Suprapubic skin (tissue), 4 donors: ENCODE measurements around the gene SLC9C1. TPM values are rescaled to one million over a fixed set of nuclear protein-coding genes. Genes with fewer than 3 reads are reported as not detected.

Experiments used
- DNase-seq, 2 donors: peaks; one replicate each; pipeline ENCODE4 v3.0.0-alpha.2; 2019; ENCODE audit warnings: low spot score in 2 of 2
- H3K27ac ChIP-seq: fragments of 200-600 bp; sonication (generic); one replicate; pipeline ENCODE4 v1.5.1; 2019
- H3K27me3 ChIP-seq: fragments of 200-600 bp; sonication (generic); one replicate; pipeline ENCODE4 v1.5.1; 2019
- H3K36me3 ChIP-seq: fragments of 200-600 bp; sonication (generic); one replicate; pipeline ENCODE4 v1.5.1; 2019
- H3K4me1 ChIP-seq: fragments of 200-600 bp; sonication (generic); one replicate; pipeline ENCODE4 v1.5.1; 2019
- H3K4me3 ChIP-seq: fragments of 200-600 bp; sonication (generic); one replicate; pipeline ENCODE4 v1.5.1; 2019; ENCODE audit warnings: mild to moderate bottlenecking
- H3K9me3 ChIP-seq: fragments of 200-600 bp; sonication (generic); one replicate; pipeline ENCODE4 v1.5.1; 2019
- EP300 ChIP-seq: sonication (generic); formaldehyde crosslinking; IDR thresholded peaks from one replicate; pipeline ENCODE4 v1.6.1; 2017; ENCODE audit warnings: antibody characterized with exemption
- POLR2A ChIP-seq, 2 donors: fragments of 450-650 bp; IDR thresholded peaks; one replicate each; pipeline ENCODE4 v1.6.1; 2017; ENCODE audit warnings: antibody characterized with exemption in 2 of 2, mild to moderate bottlenecking in 2 of 2, moderate library complexity in 2 of 2
- POLR2AphosphoS5 ChIP-seq, 3 donors: sonication (generic); formaldehyde crosslinking; IDR thresholded peaks; one replicate each; pipeline ENCODE4 v1.6.1; 2017; ENCODE audit warnings: antibody characterized with exemption in 3 of 3
- WGBS: methylation state at CpG from one replicate; pipeline ENCODE4 v1.1.5; 2018; 5-methylcytosine and 5-hydroxymethylcytosine counted together
- total RNA-seq, 4 donors: library from RNA; depleted of rRNA; stranded (reverse); fragments of >200 nt; gene quantifications; one replicate each; pipeline ENCODE4 v1.1.0, GENCODE V29; 2016
- TF ChIP-seq, protein P1 (sequence below), 2 donors: fragments of 200-600 bp in 1 of 2; fragments of 450-650 bp in 1 of 2; sonication (generic) in 1 of 2; IDR thresholded peaks; one replicate each; pipeline ENCODE4 v1.5.1; 2016 to 2019; ENCODE audit warnings: antibody characterized with exemption in 2 of 2, mild to moderate bottlenecking in 1 of 2, moderate library complexity in 1 of 2

SLC9C1 gene
- total RNA-seq, 4 donors from 2014 or later: not detected

DNA sequence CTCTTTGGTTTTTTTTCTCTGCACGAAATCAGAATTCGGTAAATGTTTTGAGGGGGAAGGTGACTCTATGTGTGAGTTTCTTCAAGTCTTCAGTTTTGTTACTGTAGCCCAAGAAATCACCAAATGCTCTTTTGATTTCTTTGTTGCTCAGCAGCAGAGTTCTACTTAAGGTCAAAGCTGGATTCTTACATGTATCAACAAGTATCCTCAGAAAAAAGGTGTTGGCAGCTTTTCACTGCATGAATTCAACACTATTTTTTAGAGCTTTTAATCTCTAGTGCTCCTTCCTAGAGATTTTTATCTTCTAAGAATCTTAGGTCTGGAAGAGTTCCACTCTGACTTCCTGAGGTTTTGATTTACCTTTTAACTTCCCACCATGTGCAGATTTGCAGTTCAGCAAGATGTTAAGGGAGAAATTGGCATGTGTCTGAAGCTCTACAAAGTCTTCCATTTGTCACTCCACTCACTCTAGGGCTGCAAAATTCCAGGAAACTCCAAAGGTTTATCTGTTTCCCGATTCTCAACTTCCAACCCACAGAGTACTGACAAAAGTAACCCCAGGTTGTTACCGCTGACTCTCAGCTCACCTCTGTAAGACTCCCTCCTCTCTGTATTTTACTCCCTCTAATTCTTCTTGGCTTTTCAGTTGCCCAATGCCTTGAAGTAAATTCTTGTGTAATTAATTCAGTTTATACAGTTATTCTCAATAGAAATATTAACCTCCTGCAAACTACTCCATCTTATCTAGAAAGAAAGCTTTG lies 25.7 kb upstream of the SLC9C1 start:
- H3K27me3 ChIP-seq: peaks cover 3% of the 10 kb centered on the region
- H3K36me3 ChIP-seq: no peaks in the 10 kb centered on the region
- peaks cover 6% of the 10 kb centered on the region for H3K4me1 ChIP-seq
- no peaks in the 10 kb centered on the region for H3K9me3 ChIP-seq
- no peak overlapping the region for H3K27ac ChIP-seq
- H3K4me3 ChIP-seq: no peak overlapping the region
- TF ChIP-seq EP300 (no peak), POLR2AphosphoS5 (IDR thresholded peaks at IDR 0.05) (no peak), POLR2A (IDR thresholded peaks at IDR 0.05) (no peak)
- TF ChIP-seq, protein P1, sequence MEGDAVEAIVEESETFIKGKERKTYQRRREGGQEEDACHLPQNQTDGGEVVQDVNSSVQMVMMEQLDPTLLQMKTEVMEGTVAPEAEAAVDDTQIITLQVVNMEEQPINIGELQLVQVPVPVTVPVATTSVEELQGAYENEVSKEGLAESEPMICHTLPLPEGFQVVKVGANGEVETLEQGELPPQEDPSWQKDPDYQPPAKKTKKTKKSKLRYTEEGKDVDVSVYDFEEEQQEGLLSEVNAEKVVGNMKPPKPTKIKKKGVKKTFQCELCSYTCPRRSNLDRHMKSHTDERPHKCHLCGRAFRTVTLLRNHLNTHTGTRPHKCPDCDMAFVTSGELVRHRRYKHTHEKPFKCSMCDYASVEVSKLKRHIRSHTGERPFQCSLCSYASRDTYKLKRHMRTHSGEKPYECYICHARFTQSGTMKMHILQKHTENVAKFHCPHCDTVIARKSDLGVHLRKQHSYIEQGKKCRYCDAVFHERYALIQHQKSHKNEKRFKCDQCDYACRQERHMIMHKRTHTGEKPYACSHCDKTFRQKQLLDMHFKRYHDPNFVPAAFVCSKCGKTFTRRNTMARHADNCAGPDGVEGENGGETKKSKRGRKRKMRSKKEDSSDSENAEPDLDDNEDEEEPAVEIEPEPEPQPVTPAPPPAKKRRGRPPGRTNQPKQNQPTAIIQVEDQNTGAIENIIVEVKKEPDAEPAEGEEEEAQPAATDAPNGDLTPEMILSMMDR (IDR thresholded peaks at IDR 0.05): no peak
- no peak for DNase-seq
- WGBS: 45% methylated on average over 4 of the region's 4 CpGs

DNA sequence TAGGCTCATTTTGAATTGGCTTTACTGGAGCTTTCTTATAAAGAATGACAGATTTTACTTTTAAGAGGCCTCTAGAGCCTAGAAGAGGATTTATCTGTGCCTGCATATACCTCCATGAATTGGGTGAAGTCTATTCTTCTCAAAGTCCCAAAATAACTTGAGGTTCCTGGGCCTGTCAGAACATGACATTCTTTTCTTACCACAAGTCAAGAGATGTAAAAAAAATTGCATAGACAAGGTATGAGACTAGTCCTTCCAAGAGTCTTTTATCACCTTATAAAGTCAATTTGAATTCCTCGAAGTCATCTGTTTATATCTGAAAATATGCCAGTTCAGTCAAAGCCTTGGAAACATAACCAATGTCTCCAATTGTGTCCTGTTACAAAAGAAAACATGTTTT lies 21.8 kb upstream of the SLC9C1 start:
- DNase-seq: no peak
- 61% methylated on average over 1 of the region's 1 CpG for WGBS
- TF ChIP-seq EP300 (no peak), POLR2A (IDR thresholded peaks at IDR 0.05) (no peak), POLR2AphosphoS5 (IDR thresholded peaks at IDR 0.05) (no peak)
- TF ChIP-seq, protein P1 (IDR thresholded peaks at IDR 0.05): no peak
- H3K9me3 ChIP-seq: no peaks in the 10 kb centered on the region
- no peaks in the 10 kb centered on the region for H3K27me3 ChIP-seq
- no peak overlapping the region for H3K27ac ChIP-seq
- H3K4me3 ChIP-seq: no peak overlapping the region
- no peaks in the 10 kb centered on the region for H3K36me3 ChIP-seq
- peaks cover 6% of the 10 kb centered on the region for H3K4me1 ChIP-seq

DNA sequence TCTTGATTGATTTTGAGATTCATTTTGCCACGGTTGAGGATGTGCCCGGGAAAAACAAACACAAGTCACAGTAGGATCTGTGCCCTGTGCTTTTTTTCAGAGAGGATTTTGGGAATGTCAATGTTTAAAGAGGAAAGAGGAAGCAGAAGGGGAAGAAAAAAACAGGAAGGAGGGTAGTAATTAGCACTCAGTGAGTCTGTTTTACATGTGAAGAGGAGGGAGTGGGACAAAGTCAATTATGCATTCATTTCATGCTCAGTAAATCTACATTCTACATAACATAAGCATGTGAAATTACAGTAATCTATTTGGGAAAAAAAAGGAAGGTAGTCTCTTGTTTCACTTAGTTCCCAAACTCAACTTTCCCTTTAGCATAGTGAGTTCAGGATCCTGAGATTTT lies 20.6 kb upstream of the SLC9C1 start:
- no peaks in the 10 kb centered on the region for H3K36me3 ChIP-seq
- H3K4me1 ChIP-seq: peaks cover 4% of the 10 kb centered on the region
- no peak overlapping the region for H3K27ac ChIP-seq
- no peak for TF ChIP-seq EP300
- no peak for TF ChIP-seq POLR2AphosphoS5 (IDR thresholded peaks at IDR 0.05)
- TF ChIP-seq, protein P1 (IDR thresholded peaks at IDR 0.05): no peak
- no peak for TF ChIP-seq POLR2A (IDR thresholded peaks at IDR 0.05)
- no peak overlapping the region for H3K4me3 ChIP-seq
- no peak for DNase-seq
- 76% methylated on average over 2 of the region's 2 CpGs for WGBS
- no peaks in the 10 kb centered on the region for H3K27me3 ChIP-seq
- H3K9me3 ChIP-seq: no peaks in the 10 kb centered on the region

DNA sequence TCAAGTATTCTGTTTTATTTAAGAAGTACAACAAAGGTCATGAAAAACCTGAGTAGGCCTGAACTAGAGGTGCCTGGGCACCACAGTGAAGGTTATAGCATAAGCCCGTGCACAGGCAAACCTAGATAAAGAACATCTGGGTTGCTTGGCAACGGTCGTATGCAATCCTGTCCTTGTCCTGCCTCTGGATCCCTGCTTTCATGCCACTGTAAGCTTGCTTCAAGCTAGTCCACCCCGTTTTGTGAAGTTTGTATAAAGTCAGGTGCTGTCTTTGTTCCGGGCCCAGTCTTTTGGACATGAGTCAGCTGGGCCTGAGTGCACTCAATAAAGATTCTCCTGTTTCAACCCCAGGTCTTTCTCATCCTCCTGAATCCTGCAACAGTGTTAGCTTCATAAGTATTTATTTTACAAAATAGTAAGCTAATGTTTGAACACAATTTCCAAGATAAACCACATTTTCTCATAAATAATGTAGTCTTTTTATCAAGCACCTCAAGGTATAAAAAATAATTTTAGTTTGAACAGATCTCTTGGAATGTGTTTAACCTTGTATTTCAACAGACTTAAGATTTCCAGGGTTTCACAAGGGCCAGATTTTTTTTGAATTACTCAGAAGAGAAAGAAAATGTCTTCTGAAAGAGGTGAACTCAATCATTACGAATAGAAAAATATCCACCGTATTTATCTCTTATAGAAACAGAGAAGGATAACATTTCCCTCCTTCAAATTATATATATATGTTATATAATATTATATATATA lies 14.3 kb upstream of the SLC9C1 start:
- Histone ChIP-seq H3K27me3 (no peaks in the 10 kb centered on the region), H3K27ac (no peak overlapping the region), H3K4me1 (peaks cover 13% of the 10 kb centered on the region), H3K9me3 (no peaks in the 10 kb centered on the region), H3K36me3 (no peaks in the 10 kb centered on the region), H3K4me3 (no peak overlapping the region)
- no peak for DNase-seq
- WGBS: 55% methylated on average over 7 of the region's 7 CpGs
- TF ChIP-seq, protein P1 (IDR thresholded peaks at IDR 0.05): no peak
- TF ChIP-seq EP300 (no peak), POLR2A (IDR thresholded peaks at IDR 0.05) (no peak), POLR2AphosphoS5 (IDR thresholded peaks at IDR 0.05) (no peak)

DNA sequence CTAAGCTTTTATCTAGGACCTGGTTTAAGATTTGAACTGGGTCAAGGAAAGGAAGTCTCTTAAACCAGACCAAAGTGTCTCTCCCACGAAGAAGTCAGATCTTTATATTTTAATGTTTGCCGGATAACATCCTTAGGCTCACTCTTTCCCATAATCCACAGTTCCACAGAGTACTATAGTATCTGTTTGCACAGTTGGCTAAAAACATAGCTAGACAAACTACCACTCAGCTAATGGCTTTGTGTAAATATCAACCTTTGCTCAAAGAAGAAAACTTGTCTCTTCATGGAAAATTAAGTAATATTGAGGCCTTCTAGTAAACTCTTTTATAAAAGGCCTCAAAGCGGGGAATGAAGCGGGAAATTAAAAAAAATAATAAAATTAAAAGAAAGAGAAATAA lies 13.5 kb upstream of the SLC9C1 start:
- Histone ChIP-seq H3K36me3 (no peaks in the 10 kb centered on the region), H3K27me3 (no peaks in the 10 kb centered on the region), H3K9me3 (no peaks in the 10 kb centered on the region), H3K4me1 (peaks cover 20% of the 10 kb centered on the region), H3K4me3 (no peak overlapping the region), H3K27ac (no peak overlapping the region)
- 69% methylated on average over 4 of the region's 4 CpGs for WGBS
- TF ChIP-seq EP300 (no peak), POLR2AphosphoS5 (IDR thresholded peaks at IDR 0.05) (no peak), POLR2A (IDR thresholded peaks at IDR 0.05) (no peak)
- TF ChIP-seq, protein P1 (IDR thresholded peaks at IDR 0.05): no peak
- DNase-seq: no peak
